Fibroblast of villous mesenchyme (primary cell): Measurements from ENCODE around the gene PCSK6. TPM values are rescaled to one million over a fixed set of nuclear protein-coding genes. Genes with fewer than 3 reads are reported as not detected.

Experiments used
- DNase-seq: peaks from one replicate; pipeline ENCODE4 v3.0.0-alpha.2; 2010; ENCODE audit warnings: low read depth
- H3K4me3 ChIP-seq: 2 replicates; pipeline ENCODE4 v1.5.1; 2011; ENCODE audit warnings: low read depth, mild to moderate bottlenecking, low read length
- CTCF ChIP-seq: IDR thresholded peaks from 2 replicates; pipeline ENCODE4 v1.5.1; 2012; ENCODE audit warnings: low read depth, mild to moderate bottlenecking, low read length; ENCODE audit not compliant: insufficient read depth
- total RNA-seq: library from RNA; depleted of rRNA; stranded (reverse); fragments of >200 nt; gene quantifications from 2 replicates; pipeline ENCODE4 v1.2.3, GENCODE V29; 2012

PCSK6 gene
- total RNA-seq, 1 donor, result 10.4 TPM

- no peak for TF ChIP-seq CTCF
- no peak for DNase-seq
- no peak overlapping the region for H3K4me3 ChIP-seq
Observed at GRCh38 chr15:101482526-101483371, 6.8 kb downstream of the PCSK6 start.

- no peak overlapping the region for H3K4me3 ChIP-seq
- no peak for TF ChIP-seq CTCF
- no peak for DNase-seq
Observed at GRCh38 chr15:101481917-101482525, 7.5 kb downstream of the PCSK6 start.

- TF ChIP-seq CTCF, result no peak
- DNase-seq, result no peak
- H3K4me3 ChIP-seq, result no peak overlapping the region
Observed at GRCh38 chr15:101481381-101481705, 8.2 kb downstream of the PCSK6 start.

GRCh38 chr15:101480613-101481380, 8.7 kb downstream of the PCSK6 start:
- DNase-seq, result no peak
- no peak overlapping the region for H3K4me3 ChIP-seq
- TF ChIP-seq CTCF, result no peak

GRCh38 chr15:101479851-101480612, 9.5 kb downstream of the PCSK6 start:
- no peak for DNase-seq
- no peak overlapping the region for H3K4me3 ChIP-seq
- TF ChIP-seq CTCF, result no peak

GRCh38 chr15:101479342-101479845, 10.1 kb downstream of the PCSK6 start:
- no peak overlapping the region for H3K4me3 ChIP-seq
- no peak for TF ChIP-seq CTCF
- DNase-seq, result no peak
